Spleen (tissue), 7 donors: ENCODE measurements around the gene CHST2.

Experiments
- POLR2AphosphoS5 ChIP-seq, 3 donors: sonication (generic); formaldehyde crosslinking; IDR thresholded peaks; one replicate each; pipeline ENCODE4 v1.5.1; 2017; ENCODE audit warnings: antibody characterized with exemption in 3 of 3
- TF ChIP-seq, protein P1 (sequence below), 11 experiments: fragments of 200-600 bp in 7 of 11; fragments of 450-650 bp in 4 of 11; sonication (generic) in 4 of 11; IDR thresholded peaks in 8 of 11; conservative IDR thresholded peaks in 3 of 11; 1 replicate in 7 of 11; 2 replicates in 4 of 11; pipeline versions ENCODE4 v1.4.0 to v1.8.0; 2016 to 2021; ENCODE audit warnings: antibody characterized with exemption in 11 of 11, inconsistent platforms in 4 of 11, mild to moderate bottlenecking in 1 of 11
- donor health status: DM: no; HTN: no; CAD: no; lungs with moderate emphysema.
- donor health status: DM: no; HTN: no; CAD: no.
- donor health status: DM: no; HTN: no; CAD: no.

DNA sequence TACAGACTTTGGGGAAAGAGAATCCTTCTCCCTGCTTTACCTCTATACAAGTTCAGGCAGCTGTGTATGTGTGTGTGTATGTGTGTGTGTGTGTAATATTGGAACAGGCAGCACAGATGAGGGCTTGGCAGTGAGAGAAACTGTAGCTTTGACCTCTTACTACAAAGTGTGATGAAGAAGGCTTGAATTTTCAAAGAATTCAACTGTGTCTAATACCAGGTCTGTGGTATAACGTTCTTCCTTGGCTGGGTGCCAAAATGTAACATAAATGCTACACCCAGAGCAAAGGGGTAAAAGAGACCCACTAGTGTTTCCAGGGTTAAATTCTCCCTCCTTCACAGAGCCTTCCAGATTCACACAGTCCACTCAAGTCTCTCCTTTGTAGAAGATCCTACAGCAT, 51.1 kb downstream of the CHST2 start:
- TF ChIP-seq, protein P1, sequence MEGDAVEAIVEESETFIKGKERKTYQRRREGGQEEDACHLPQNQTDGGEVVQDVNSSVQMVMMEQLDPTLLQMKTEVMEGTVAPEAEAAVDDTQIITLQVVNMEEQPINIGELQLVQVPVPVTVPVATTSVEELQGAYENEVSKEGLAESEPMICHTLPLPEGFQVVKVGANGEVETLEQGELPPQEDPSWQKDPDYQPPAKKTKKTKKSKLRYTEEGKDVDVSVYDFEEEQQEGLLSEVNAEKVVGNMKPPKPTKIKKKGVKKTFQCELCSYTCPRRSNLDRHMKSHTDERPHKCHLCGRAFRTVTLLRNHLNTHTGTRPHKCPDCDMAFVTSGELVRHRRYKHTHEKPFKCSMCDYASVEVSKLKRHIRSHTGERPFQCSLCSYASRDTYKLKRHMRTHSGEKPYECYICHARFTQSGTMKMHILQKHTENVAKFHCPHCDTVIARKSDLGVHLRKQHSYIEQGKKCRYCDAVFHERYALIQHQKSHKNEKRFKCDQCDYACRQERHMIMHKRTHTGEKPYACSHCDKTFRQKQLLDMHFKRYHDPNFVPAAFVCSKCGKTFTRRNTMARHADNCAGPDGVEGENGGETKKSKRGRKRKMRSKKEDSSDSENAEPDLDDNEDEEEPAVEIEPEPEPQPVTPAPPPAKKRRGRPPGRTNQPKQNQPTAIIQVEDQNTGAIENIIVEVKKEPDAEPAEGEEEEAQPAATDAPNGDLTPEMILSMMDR (IDR thresholded peaks at IDR 0.05 in 8 of 11, conservative IDR thresholded peaks at IDR 0.05 in 3 of 11), result no peak
- no peak for TF ChIP-seq POLR2AphosphoS5 (IDR thresholded peaks at IDR 0.05)
